CD4-positive, alpha-beta memory T cell (primary cell): Measurements from ENCODE around the gene CHAF1A. TPM values are rescaled to one million over a fixed set of nuclear protein-coding genes. Genes with fewer than 3 reads are reported as not detected.

Source experiments
- CTCF ChIA-PET: fragments of 350-600 bp; sonication (Branson Sonifier 250); formaldehyde crosslinking; loops from one replicate; lab custom pipeline; 2021; ENCODE audit warnings: inconsistent platforms; ENCODE audit not compliant: partially characterized antibody; lab: Charles Lee
- POLR2A ChIA-PET: fragments of 350-600 bp; sonication (Branson Sonifier 250); formaldehyde crosslinking; loops from one replicate; lab custom pipeline; 2021; ENCODE audit not compliant: partially characterized antibody; lab: Charles Lee
- DNase-seq, 5 donors: peaks; one replicate each; pipeline versions ENCODE4 v3.0.0 to v3.0.0-alpha.2; 2020 to 2022; ENCODE audit warnings: mixed read lengths in 1 of 5
- H3K27ac ChIP-seq: one replicate; pipeline ENCODE4 v1.7.0; 2013; ENCODE audit warnings: low read depth, low read length
- H3K27me3 ChIP-seq: 2 replicates; pipeline ENCODE4 v1.7.0; 2013; ENCODE audit warnings: mild to moderate bottlenecking, low read length, moderate library complexity; ENCODE audit not compliant: insufficient read depth
- H3K36me3 ChIP-seq: 2 replicates; pipeline ENCODE4 v1.7.0; 2013; ENCODE audit warnings: mild to moderate bottlenecking, low read length, moderate library complexity; ENCODE audit not compliant: insufficient read depth
- H3K4me1 ChIP-seq: 2 replicates; pipeline ENCODE4 v1.7.0; 2013; ENCODE audit warnings: mild to moderate bottlenecking, low read length, moderate library complexity; ENCODE audit not compliant: insufficient read depth
- H3K4me3 ChIP-seq, 2 donors: one replicate each; pipeline ENCODE4 v1.7.0; 2013; ENCODE audit warnings: low read length in 2 of 2, mild to moderate bottlenecking in 1 of 2
- H3K9me3 ChIP-seq, 2 donors: one replicate each; pipeline ENCODE4 v1.7.0; 2013; ENCODE audit warnings: low read length in 2 of 2, control low read depth in 1 of 2; ENCODE audit not compliant: control insufficient read depth in 1 of 2
- H3K27ac Mint-ChIP-seq, 7 donors: one replicate each; pipeline ENCODE4 v1.8.0; 2020 to 2021; ENCODE audit warnings: mixed read lengths in 7 of 7, mild to moderate bottlenecking in 6 of 7, inconsistent platforms in 3 of 7, moderate library complexity in 3 of 7
- H3K27me3 Mint-ChIP-seq, 2 donors: one replicate each; pipeline ENCODE4 v1.8.0; 2020 to 2021; ENCODE audit warnings: mixed read lengths in 2 of 2
- H3K36me3 Mint-ChIP-seq, 2 donors: one replicate each; pipeline ENCODE4 v1.8.0; 2020 to 2021; ENCODE audit warnings: mixed read lengths in 2 of 2, inconsistent platforms in 1 of 2, mild to moderate bottlenecking in 1 of 2
- H3K4me1 Mint-ChIP-seq, 4 donors: one replicate each; pipeline ENCODE4 v1.8.0; 2020 to 2021; ENCODE audit warnings: mixed read lengths in 4 of 4, mild to moderate bottlenecking in 1 of 4
- H3K4me3 Mint-ChIP-seq, 8 donors: one replicate each; pipeline ENCODE4 v1.8.0; 2020 to 2021; ENCODE audit warnings: mixed read lengths in 8 of 8, mild to moderate bottlenecking in 7 of 8, moderate library complexity in 6 of 8, inconsistent platforms in 3 of 8
- H3K9me3 Mint-ChIP-seq, 8 donors: one replicate each; pipeline ENCODE4 v1.8.0; 2020 to 2021; ENCODE audit warnings: mixed read lengths in 8 of 8, mild to moderate bottlenecking in 5 of 8, inconsistent platforms in 3 of 8, moderate library complexity in 1 of 8
- intact Hi-C: fragments of 100-400 bp; cut with micrococcal nuclease; formaldehyde crosslinking; loops from one replicate; pipeline ENCODE4 v1.15.1; 2023
- polyA plus RNA-seq, 2 donors: library from polyadenylated mRNA; unstranded; fragments of 300-500 nt; fragmentation: Illumina TruSeq; gene quantifications; one replicate each; pipeline ENCODE4 v1.2.3, GENCODE V29; 2021
- total RNA-seq, 2 experiments: library from RNA; stranded (reverse); gene quantifications; one replicate each; pipeline ENCODE4 v1.2.3, GENCODE V29; 2021

CHAF1A gene
- total and polyA plus RNA-seq, 4 experiments from 2014 or later = 2.8 to 18.1 (median 9.2) TPM

DNA sequence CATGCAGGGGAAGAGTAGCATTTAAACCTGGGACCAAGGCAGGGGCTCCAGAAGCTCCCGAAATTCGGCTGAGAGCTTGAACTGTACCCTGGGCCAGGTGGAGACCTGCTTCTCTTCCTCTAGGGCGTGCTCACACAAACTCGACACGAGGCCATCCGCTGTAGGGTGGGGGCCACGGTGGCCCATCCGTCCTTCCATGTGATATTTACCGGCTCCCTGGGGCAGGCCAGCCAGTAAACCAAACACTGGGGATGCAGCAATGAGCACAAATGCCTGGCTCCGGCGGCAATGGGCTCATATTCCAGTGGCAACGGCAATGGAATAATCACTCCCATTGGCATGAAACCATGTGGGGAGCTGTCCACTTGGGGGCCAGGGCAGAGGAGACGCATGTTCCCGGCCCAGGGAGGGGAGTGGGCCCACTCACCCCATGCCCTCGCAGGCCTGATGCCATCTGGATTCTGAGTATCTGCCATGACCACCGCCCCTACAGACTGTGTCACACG lies 12.9 kb upstream of the CHAF1A start:
- H3K9me3 Mint-ChIP-seq = no peaks in the 10 kb centered on the region
- H3K4me1 Mint-ChIP-seq = peaks cover 16 to 50% (median 32%) of the 10 kb centered on the region in 4 donors
- Histone ChIP-seq H3K4me1 (peaks cover 43% of the 10 kb centered on the region), H3K4me3 (no peak overlapping the region), H3K27me3 (no peaks in the 10 kb centered on the region), H3K9me3 (no peaks in the 10 kb centered on the region), H3K36me3 (peaks cover 5% of the 10 kb centered on the region), H3K27ac (peak overlapping the region; percentile 23)
- ChIA-PET POLR2A (interaction anchor here (1.5 to 1.7 kb wide), 2 partner anchors 11 to 20 kb away, joined by 4 to 5 read pairs; partner anchors contain the start of gene SH3GL1), CTCF (interaction anchor here (1.1 kb wide), 1 partner anchor 9 kb away, joined by 3 read pairs; no protein-coding TSS in a partner anchor)
- H3K27ac Mint-ChIP-seq = peak overlapping the region in 1 of 7 donors; percentile 89
- no peak for DNase-seq
- intact Hi-C loops = no loop called here
- H3K27me3 Mint-ChIP-seq = no peaks in the 10 kb centered on the region
- peaks cover 12 to 23% of the 10 kb centered on the region in 2 donors for H3K36me3 Mint-ChIP-seq
- no peak overlapping the region for H3K4me3 Mint-ChIP-seq

DNA sequence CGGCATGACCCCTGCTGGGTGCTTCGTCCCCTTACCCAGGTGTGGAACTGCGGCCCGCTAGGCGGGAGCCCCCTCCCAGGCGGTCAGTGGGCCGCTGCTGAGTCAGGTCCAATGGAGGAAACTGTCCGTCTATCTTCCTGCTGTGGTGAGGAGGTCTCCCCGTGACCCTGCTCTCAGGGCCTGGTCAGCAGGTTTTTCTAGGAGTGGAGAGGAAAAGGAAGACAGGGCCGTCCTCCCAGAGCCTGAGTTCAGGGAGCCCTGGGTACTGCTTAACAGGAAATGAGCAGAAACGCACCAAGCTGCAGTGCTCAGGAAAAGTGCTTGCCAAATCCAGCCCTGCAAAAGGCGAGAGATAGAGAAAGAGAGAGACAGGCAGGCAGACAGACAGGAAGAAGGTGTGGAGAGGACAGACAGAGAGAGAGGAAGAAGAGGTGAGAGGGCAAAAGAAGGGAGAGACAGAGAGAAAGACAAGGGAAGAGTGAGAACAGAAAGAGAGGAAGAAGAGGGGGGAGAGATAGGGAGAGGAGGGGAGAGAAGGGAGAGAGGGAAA lies 12.3 kb upstream of the CHAF1A start:
- DNase-seq = no peak

DNA sequence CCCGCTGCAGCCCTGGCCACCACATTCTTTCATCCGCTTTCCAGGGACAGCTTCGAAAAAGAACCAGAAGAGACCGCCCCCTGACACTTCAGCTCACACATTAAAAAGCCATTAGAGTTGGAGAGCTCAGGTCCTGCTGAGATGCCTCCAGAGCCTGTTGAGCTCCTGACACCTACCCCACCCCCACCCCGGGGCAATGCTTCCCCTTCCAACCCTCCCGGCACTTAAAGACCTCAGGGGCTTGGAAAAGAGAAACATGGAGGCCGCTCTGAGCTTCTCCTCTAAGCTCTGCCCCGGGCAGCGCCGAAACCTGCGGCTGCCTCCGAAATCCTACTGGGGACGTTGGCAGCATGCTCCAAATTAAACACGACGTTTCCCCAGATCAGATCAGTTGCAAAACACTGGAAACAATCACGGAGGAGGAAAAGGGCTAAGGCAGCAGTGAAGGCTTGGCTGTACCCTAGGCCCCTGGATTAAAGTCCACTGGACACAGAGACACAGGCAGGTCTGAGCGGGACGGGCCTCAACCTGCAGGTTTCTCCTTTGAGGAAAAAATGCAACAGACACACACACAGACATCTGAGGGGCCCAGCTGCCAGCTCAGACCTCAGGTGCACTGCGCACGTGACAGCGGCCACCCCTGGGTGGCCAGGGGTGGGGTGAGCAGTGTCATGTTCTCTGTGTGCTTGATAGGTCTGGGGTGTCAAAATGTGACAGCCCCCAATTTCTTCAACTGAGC lies 11.7 kb upstream of the CHAF1A start:
- H3K27ac Mint-ChIP-seq = peak overlapping the region in 6 of 7 donors; percentile 13 to 92 (median 62)
- Histone ChIP-seq H3K27me3 (no peaks in the 10 kb centered on the region), H3K9me3 (no peaks in the 10 kb centered on the region), H3K4me1 (peaks cover 49% of the 10 kb centered on the region), H3K36me3 (peaks cover 5% of the 10 kb centered on the region), H3K4me3 (no peak overlapping the region), H3K27ac (no peak overlapping the region)
- CTCF ChIA-PET = interaction anchor here (1.0 kb wide), 2 partner anchors 21 to 38 kb away, joined by 3 read pairs; no protein-coding TSS in a partner anchor
- H3K9me3 Mint-ChIP-seq = no peaks in the 10 kb centered on the region
- H3K27me3 Mint-ChIP-seq = no peaks in the 10 kb centered on the region
- H3K4me3 Mint-ChIP-seq = peak overlapping the region in 1 of 8 donors; percentile 59
- H3K36me3 Mint-ChIP-seq = peaks cover 13 to 30% of the 10 kb centered on the region in 2 donors
- H3K4me1 Mint-ChIP-seq = peaks cover 20 to 60% (median 41%) of the 10 kb centered on the region in 4 donors
- DNase-seq = no peak
- intact Hi-C loops = no loop called here
- POLR2A ChIA-PET = interaction anchor here (1.3 to 2.1 kb wide), 2 partner anchors 10 to 19 kb away, joined by 3 to 6 read pairs; partner anchors contain the start of gene SH3GL1

More for the DNA sequence above, 12.3 kb upstream of the CHAF1A start:
- Mint-ChIP-seq H3K36me3 (peaks cover 13 to 26% of the 10 kb centered on the region in 2 donors), H3K27me3 (no peaks in the 10 kb centered on the region), H3K4me1 (peaks cover 20 to 55% (median 36%) of the 10 kb centered on the region in 4 donors), H3K27ac (peak overlapping the region; percentile 13 to 92 (median 64)), H3K4me3 (peak overlapping the region in 5 of 8 donors; percentile 1 to 80 (median 52)), H3K9me3 (no peaks in the 10 kb centered on the region)
- H3K4me3 ChIP-seq = no peak overlapping the region
- POLR2A ChIA-PET = interaction anchor here (1.3 to 2.1 kb wide), 3 partner anchors 10 to 20 kb away, joined by 3 to 6 read pairs (median 4); partner anchors contain the start of gene SH3GL1
- intact Hi-C loops = no loop called here
- CTCF ChIA-PET = interaction anchor here (1.0 kb wide), 2 partner anchors 20 to 37 kb away, joined by 3 read pairs; no protein-coding TSS in a partner anchor
- H3K36me3 ChIP-seq = peaks cover 5% of the 10 kb centered on the region
- no peaks in the 10 kb centered on the region for H3K27me3 ChIP-seq
- H3K9me3 ChIP-seq = no peaks in the 10 kb centered on the region
- H3K27ac ChIP-seq = peak overlapping the region; percentile 23
- H3K4me1 ChIP-seq = peaks cover 48% of the 10 kb centered on the region

DNA sequence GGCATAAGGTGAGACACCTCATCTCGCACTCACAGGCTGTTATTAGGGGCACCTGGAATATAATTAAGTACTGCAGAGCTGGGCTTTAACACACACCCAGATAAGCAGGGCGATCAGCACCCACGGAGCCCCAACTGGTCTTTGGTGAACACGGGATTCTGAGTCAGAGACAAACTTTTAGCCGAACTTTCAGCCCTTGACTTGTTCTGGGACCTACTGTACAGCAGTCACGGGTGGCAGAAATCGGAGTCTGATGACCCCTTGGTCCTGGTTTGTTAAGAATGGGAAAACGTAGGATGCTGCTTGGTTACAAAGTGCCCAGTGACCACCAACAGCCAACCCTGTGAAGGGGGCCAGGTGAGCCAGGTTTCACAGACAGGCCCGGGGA lies 11.1 kb upstream of the CHAF1A start:
- no peak overlapping the region for H3K27ac ChIP-seq
- no peaks in the 10 kb centered on the region for H3K9me3 ChIP-seq
- peaks cover 13 to 33% of the 10 kb centered on the region in 2 donors for H3K36me3 Mint-ChIP-seq
- H3K4me3 Mint-ChIP-seq = no peak overlapping the region
- H3K27ac Mint-ChIP-seq = peak overlapping the region in 1 of 7 donors; percentile 19
- H3K27me3 Mint-ChIP-seq = no peaks in the 10 kb centered on the region
- ChIA-PET CTCF (interaction anchor here (0.7 kb wide), 1 partner anchor 9 kb away, joined by 3 read pairs; the partner anchor contains the start of gene SH3GL1), POLR2A (interaction anchor here (1.3 to 2.1 kb wide), 3 partner anchors 9 to 21 kb away, joined by 3 to 6 read pairs (median 5); partner anchors contain the start of gene SH3GL1)
- no peak overlapping the region for H3K4me3 ChIP-seq
- H3K9me3 Mint-ChIP-seq = no peaks in the 10 kb centered on the region
- no peaks in the 10 kb centered on the region for H3K27me3 ChIP-seq
- intact Hi-C loops = no loop called here
- H3K36me3 ChIP-seq = peaks cover 5% of the 10 kb centered on the region
- no peak for DNase-seq
- H3K4me1 ChIP-seq = peaks cover 49% of the 10 kb centered on the region
- H3K4me1 Mint-ChIP-seq = peaks cover 21 to 60% (median 41%) of the 10 kb centered on the region in 4 donors

DNA sequence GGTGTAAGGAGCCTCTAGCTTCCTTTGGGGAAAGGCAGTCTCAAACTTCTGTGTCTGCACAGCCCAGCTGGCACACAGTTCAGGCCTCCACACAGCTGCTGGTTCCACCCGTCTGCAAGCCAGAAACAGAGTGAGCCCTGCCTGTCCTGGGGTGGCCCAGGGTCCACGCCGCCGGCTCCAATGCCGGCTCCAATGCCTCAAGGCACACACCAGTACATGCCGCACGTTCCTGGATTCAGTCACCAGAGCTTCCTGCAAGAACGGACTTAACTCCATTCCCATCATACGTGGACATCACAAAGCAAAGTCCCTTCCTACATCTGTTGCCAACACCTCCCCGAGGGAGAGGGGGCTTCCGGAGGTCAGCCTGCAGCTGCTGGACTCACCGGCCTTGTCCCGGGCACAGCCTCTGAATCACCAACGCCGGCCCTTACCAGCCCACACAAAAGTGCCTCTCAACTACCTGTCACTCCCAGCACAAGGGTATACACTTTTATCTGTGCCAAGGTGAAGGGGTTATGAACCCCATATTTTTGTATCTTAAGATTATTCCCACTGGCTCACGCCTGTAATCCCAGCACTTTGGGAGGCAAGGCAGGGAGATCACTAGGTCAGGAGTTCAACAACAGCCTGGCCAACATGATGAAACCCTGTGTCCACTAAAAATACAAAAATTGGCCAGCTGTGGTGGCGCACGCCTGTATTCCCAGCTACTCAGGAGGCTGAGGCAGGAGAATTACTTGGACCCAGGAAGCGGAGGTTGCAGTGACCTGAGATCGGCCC lies 10.5 kb upstream of the CHAF1A start:
- no peaks in the 10 kb centered on the region for H3K9me3 ChIP-seq
- CTCF ChIA-PET = interaction anchor here (0.7 to 1.1 kb wide), 2 partner anchors 8 to 22 kb away, joined by 3 read pairs; partner anchors contain the start of gene SH3GL1
- intact Hi-C loops = no loop called here
- H3K4me3 ChIP-seq = no peak overlapping the region
- Mint-ChIP-seq H3K36me3 (peaks cover 17 to 32% of the 10 kb centered on the region in 2 donors), H3K27me3 (no peaks in the 10 kb centered on the region), H3K27ac (peak overlapping the region in 3 of 7 donors; percentile 19 to 80 (median 64)), H3K4me3 (no peak overlapping the region), H3K9me3 (peaks cover 0 to 1% (median 0%) of the 10 kb centered on the region in 8 donors), H3K4me1 (peaks cover 23 to 66% (median 46%) of the 10 kb centered on the region in 4 donors)
- POLR2A ChIA-PET = interaction anchor here (1.6 to 2.1 kb wide), 2 partner anchors 8 to 22 kb away, joined by 5 to 6 read pairs; partner anchors contain the start of gene SH3GL1
- H3K4me1 ChIP-seq = peaks cover 53% of the 10 kb centered on the region
- no peak for DNase-seq
- peaks cover 9% of the 10 kb centered on the region for H3K36me3 ChIP-seq
- no peaks in the 10 kb centered on the region for H3K27me3 ChIP-seq
- H3K27ac ChIP-seq = no peak overlapping the region

DNA sequence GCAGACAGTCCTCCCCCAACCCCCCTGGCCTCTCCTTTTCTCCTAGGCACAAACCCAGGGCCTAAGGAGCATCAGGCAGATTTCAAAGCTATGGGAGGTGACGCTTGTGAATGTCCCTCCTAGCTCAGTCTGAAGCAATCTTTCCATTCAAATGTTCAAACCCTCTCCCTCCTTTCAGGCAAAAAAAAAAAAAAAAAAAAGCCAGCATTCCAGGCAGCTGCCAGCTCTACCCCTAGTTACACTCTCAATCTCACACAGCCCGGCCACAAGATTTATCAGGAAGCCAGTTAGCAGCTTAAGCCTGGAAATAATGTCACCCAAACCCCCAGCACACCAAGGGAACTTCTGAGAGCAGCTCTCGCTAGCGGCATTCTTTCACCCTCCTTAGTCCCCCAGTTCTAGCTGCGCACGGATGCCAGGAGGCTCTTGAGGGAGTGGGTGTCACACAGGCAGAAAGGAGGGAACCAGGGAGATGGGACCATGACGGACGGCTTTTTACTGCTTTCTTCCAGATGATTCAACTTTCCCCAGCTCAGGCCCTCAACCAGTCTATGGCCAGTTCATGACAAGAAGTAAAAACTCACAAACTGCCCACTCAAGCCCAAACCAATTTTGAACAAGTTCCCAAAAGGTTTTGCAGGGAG lies 8.4 kb upstream of the CHAF1A start:
- CTCF ChIA-PET = interaction anchor here (0.7 to 1.1 kb wide), 3 partner anchors 10 to 242 kb away, joined by 3 read pairs; no protein-coding TSS in a partner anchor
- Histone ChIP-seq H3K9me3 (no peaks in the 10 kb centered on the region), H3K4me3 (no peak overlapping the region), H3K4me1 (peaks cover 75% of the 10 kb centered on the region), H3K36me3 (peaks cover 11% of the 10 kb centered on the region), H3K27me3 (no peaks in the 10 kb centered on the region), H3K27ac (no peak overlapping the region)
- H3K27ac Mint-ChIP-seq = peak overlapping the region in 5 of 7 donors; percentile 22 to 86 (median 52)
- DNase-seq = no peak
- H3K4me1 Mint-ChIP-seq = peaks cover 29 to 81% (median 58%) of the 10 kb centered on the region in 4 donors
- intact Hi-C loops = no loop called here
- H3K4me3 Mint-ChIP-seq = peak overlapping the region in 4 of 8 donors; percentile 3 to 31 (median 17)
- POLR2A ChIA-PET = interaction anchor here (1.4 to 2.6 kb wide), 2 partner anchors 19 to 24 kb away, joined by 4 to 9 read pairs; no protein-coding TSS in a partner anchor
- peaks cover 17 to 27% of the 10 kb centered on the region in 2 donors for H3K36me3 Mint-ChIP-seq
- no peaks in the 10 kb centered on the region for H3K27me3 Mint-ChIP-seq
- H3K9me3 Mint-ChIP-seq = peaks cover 0 to 2% (median 0%) of the 10 kb centered on the region in 8 donors
